Heart left ventricle (tissue), 16 donors: ENCODE results near the gene SSB. TPM values are rescaled to one million over a fixed set of nuclear protein-coding genes. Genes with fewer than 3 reads are reported as not detected.
"Not testable (repeated sequence)": the region's sequence is repeated elsewhere in the genome, so short reads cannot be mapped to it uniquely, and the experiment has no call there.

Source experiments
- ATAC-seq, 4 donors: fragments of 200-7000 bp; cut with Tn5 transposase; one replicate each; pipeline ENCODE4 v1.9.1; 2020 to 2022; ENCODE audit warnings: moderate library complexity in 4 of 4, mild to moderate bottlenecking in 3 of 4, moderate number of reproducible peaks in 1 of 4
- DNase-seq, 5 donors: peaks; one replicate each; pipeline ENCODE4 v3.0.0-alpha.2; 2020
- H3K27ac ChIP-seq, 12 donors: fragments of 200-600 bp; sonication (generic) in 4 of 12; one replicate each; pipeline versions ENCODE4 v1.5.0 to v1.8.0; 2016 to 2022; ENCODE audit warnings: mild to moderate bottlenecking in 2 of 12
- H3K27me3 ChIP-seq, 9 donors: fragments of 200-600 bp; sonication (generic) in 2 of 9; one replicate each; pipeline versions ENCODE4 v1.5.1 to v1.8.0; 2016 to 2022; ENCODE audit warnings: mild to moderate bottlenecking in 3 of 9
- H3K36me3 ChIP-seq, 9 donors: fragments of 200-600 bp; sonication (generic) in 2 of 9; one replicate each; pipeline versions ENCODE4 v1.5.0 to v1.8.0; 2018 to 2022; ENCODE audit warnings: mild to moderate bottlenecking in 2 of 9
- H3K4me1 ChIP-seq, 12 donors: fragments of 200-600 bp; sonication (generic) in 4 of 12; one replicate each; pipeline versions ENCODE4 v1.5.0 to v1.8.0; 2016 to 2022; ENCODE audit warnings: mild to moderate bottlenecking in 3 of 12
- H3K4me3 ChIP-seq, 12 donors: fragments of 200-600 bp; sonication (generic) in 4 of 12; one replicate each; pipeline versions ENCODE4 v1.5.0 to v1.8.0; 2017 to 2022; ENCODE audit warnings: mild to moderate bottlenecking in 9 of 12, moderate library complexity in 4 of 12
- H3K9me3 ChIP-seq, 12 donors: fragments of 200-600 bp; sonication (generic) in 4 of 12; one replicate each; pipeline versions ENCODE4 v1.5.0 to v1.8.0; 2016 to 2022; ENCODE audit warnings: mild to moderate bottlenecking in 1 of 12
- POLR2A ChIP-seq, 2 donors: fragments of 450-650 bp; IDR thresholded peaks; one replicate each; pipeline ENCODE4 v1.6.1; 2017; ENCODE audit warnings: antibody characterized with exemption in 2 of 2, mild to moderate bottlenecking in 2 of 2, moderate library complexity in 2 of 2
- WGBS, 4 donors: extraction: QIAGEN DNeasy Blood & Tissue Kit in 2 of 4; methylation state at CpG; one replicate each; pipeline versions ENCODE4 v1.1.5 to v1.1.7; 2013 to 2018; 5-methylcytosine and 5-hydroxymethylcytosine counted together
- intact Hi-C, 10 donors: fragments of 100-400 bp; cut with DNase I; formaldehyde crosslinking; loops; one replicate each; pipeline versions ENCODE4 v1.11.1 to v1.14.2; 2022
- polyA plus RNA-seq, 2 donors: library from polyadenylated mRNA; stranded (reverse); fragments of 200-250 nt; gene quantifications; one replicate each; pipeline ENCODE4 v1.2.3, GENCODE V29; 2013
- total RNA-seq, 9 donors: library from RNA; depleted of rRNA in 2 of 9; stranded (reverse); fragments of >200 nt in 2 of 9; fragmentation: NEBNext Ultra II Directional in 3 of 9; extraction: Animal tissue kit (Norgen Biotek cat#: 25700) in 3 of 9; gene quantifications; one replicate each; pipeline versions ENCODE4 v1.1.0 to v1.2.4, GENCODE V29; 2016 to 2023
- TF ChIP-seq, protein P1 (sequence below), 12 donors: fragments of 200-600 bp; sonication (generic) in 4 of 12; IDR thresholded peaks; one replicate each; pipeline versions ENCODE4 v1.5.0 to v1.8.0; 2018 to 2022; ENCODE audit warnings: antibody characterized with exemption in 12 of 12, mild to moderate bottlenecking in 5 of 12
- donor health status: ischemic (EF 13 %, LVEDD 7.1; RV severe dilation, severe dysfunction).
- donor health status: healthy with polysubstance abuse.
- donor health status: DM: no; HTN: yes; CAD: no.
- donor health status: DM: no; HTN: no; CAD: no.
- donor health status: ischemic (EF 25% LVEDD 6.9; RV normal size, moderate dysfunction).
- donor health status: ischemic (EF 25% LVEDD 5.7; RV mildly dilated, moderate dysfunction).
- donor health status: healthy.
- donor health status: DM: yes; HTN: yes; CAD: no.
- donor health status: ischemic (EF 35%, LVEDD 5.7; RV mildly dilated, moderate dysfunction).
- donor health status: nonischemic (EF 11% LVEDD 7.7; RV severe dilation, severe dysfunction).
- donor health status: DM: yes; HTN: yes; CAD: no.
- donor health status: PGD.
- donor health status: ischemic (EF 29% LVEDD 5.4; RV normal size, mild dysfunction).
- donor health status: nonischemic (EF 23%, LVEDD 6.1; RV moderate dilation, normal function).

The SSB gene
- total and polyA plus RNA-seq, 11 donors: 37.4 to 94.0 (median 53.9) TPM

DNA sequence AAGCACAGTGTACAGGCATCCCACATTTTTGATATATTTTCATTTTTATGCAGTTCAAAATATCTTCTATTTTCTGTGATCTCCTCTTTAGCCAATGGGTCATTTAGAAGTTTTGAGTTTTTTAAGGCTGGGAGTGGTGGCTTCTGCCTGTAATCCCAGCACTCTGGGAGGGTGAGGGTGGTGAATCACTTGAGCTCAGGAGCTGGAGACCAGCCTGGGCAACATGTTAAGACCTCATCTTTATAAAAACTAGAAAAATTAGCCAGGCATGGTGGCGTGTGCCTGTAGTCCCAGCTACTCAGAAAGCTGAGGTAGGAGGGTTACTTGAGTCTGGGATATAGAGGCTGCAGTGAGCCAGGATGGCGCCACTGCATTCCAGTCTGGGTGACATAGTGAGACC lies 46.3 kb downstream of the SSB start:
- Histone ChIP-seq H3K27me3 (no peaks in the 10 kb centered on the region), H3K27ac (no peak overlapping the region), H3K4me3 (no peak overlapping the region), H3K4me1 (peaks cover 3 to 73% (median 30%) of the 10 kb centered on the region in 12 donors), H3K9me3 (no peaks in the 10 kb centered on the region), H3K36me3 (peaks cover 0 to 9% (median 0%) of the 10 kb centered on the region in 9 donors)
- WGBS, 4 donors: 92 to 98% (median 97%) methylated on average over 2 of the region's 2 CpGs
- ATAC-seq: no peak
- TF ChIP-seq, protein P1, sequence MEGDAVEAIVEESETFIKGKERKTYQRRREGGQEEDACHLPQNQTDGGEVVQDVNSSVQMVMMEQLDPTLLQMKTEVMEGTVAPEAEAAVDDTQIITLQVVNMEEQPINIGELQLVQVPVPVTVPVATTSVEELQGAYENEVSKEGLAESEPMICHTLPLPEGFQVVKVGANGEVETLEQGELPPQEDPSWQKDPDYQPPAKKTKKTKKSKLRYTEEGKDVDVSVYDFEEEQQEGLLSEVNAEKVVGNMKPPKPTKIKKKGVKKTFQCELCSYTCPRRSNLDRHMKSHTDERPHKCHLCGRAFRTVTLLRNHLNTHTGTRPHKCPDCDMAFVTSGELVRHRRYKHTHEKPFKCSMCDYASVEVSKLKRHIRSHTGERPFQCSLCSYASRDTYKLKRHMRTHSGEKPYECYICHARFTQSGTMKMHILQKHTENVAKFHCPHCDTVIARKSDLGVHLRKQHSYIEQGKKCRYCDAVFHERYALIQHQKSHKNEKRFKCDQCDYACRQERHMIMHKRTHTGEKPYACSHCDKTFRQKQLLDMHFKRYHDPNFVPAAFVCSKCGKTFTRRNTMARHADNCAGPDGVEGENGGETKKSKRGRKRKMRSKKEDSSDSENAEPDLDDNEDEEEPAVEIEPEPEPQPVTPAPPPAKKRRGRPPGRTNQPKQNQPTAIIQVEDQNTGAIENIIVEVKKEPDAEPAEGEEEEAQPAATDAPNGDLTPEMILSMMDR (IDR thresholded peaks at IDR 0.05): no peak
- TF ChIP-seq POLR2A (IDR thresholded peaks at IDR 0.05): no peak
- intact Hi-C loops: no loop called here
- no peak for DNase-seq

- DNase-seq (peak in 2 of 5 donors; percentile 33 to 56), ATAC-seq (peak in 2 of 4 donors; percentile 50 to 62)
- intact Hi-C loops, H3K4me3 ChIP-seq, H3K9me3 ChIP-seq, H3K27me3 ChIP-seq, H3K36me3 ChIP-seq: not testable (repeated sequence)
- Histone ChIP-seq H3K4me1 (peaks cover 0 to 49% (median 23%) of the 10 kb centered on the region in 12 donors), H3K27ac (peak overlapping the region in 2 of 12 donors; percentile 8 to 23)
- WGBS, 4 donors: 53 to 73% (median 64%) methylated on average over 8 of the region's 8 CpGs
These were observed 50.5 kb downstream of the SSB start for GRCh38 chr2:169848959-169849693.

DNA sequence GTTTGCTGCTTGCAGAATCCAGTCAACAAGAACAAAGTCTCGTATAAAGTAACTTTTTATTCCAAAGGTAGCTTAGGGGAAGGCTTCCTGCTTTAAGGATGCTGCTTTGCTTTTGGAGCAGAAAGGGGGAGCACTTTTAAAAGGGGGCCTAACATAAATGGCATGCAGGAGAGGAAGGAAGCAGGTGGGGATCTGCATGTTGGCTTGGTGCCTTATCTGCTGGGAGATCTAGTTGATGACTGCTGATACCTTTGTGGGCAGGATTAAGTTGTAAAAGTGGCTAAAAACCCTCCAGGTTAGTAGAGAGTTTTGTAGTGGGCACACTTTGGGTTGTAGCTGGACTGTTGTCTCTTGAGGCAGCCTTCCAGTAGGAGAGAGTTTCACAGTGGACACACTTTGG lies 51.0 kb downstream of the SSB start:
- H3K9me3 ChIP-seq: no peaks in the 10 kb centered on the region
- intact Hi-C loops: no loop called here

DNA sequence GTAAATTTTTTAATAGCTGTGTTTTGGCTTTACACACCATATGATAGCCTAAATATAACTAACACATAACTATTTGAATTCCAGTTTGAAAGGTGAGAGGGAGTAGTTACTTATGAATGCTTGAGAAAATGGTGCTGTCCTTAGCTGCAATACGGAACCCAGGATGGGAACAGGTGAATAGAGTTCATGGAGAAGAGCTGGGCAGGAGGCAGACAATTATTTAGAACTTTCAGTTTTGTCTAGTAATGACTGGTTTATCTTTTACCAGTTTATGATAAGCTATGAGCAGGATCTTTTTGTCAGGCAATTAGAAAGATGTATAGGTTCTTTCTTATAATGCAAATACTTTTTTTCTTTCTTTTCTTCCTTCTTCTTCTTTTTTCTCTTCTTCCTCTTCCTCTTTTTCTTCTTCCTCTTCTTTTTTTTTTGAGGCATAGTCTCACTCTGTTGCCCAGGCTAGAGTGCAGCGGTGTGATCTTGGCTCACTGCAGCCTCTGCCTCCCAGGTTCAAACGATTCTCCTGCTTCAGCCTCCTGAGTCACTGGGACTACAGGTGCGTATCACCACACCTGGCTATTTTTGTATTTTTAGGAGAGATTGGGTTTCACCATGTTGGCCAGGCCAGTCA lies 54.5 kb downstream of the SSB start:
- DNase-seq: no peak
- H3K36me3 ChIP-seq: peaks cover 0 to 7% (median 0%) of the 10 kb centered on the region in 9 donors
- no peaks in the 10 kb centered on the region for H3K9me3 ChIP-seq
- ATAC-seq: no peak
- H3K4me1 ChIP-seq: peaks cover 2 to 39% (median 18%) of the 10 kb centered on the region in 12 donors
- H3K27me3 ChIP-seq: no peaks in the 10 kb centered on the region
- WGBS, 4 donors: 79 to 88% (median 85%) methylated on average over 4 of the region's 4 CpGs
- TF ChIP-seq POLR2A (IDR thresholded peaks at IDR 0.05): no peak
- TF ChIP-seq, protein P1 (IDR thresholded peaks at IDR 0.05): no peak
- H3K27ac ChIP-seq: no peak overlapping the region
- H3K4me3 ChIP-seq: no peak overlapping the region
- intact Hi-C loops: no loop called here

More for the DNA sequence above, 51.0 kb downstream of the SSB start:
- WGBS, 4 donors: 76 to 91% (median 88%) methylated on average over 1 of the region's 1 CpG
- H3K36me3 ChIP-seq: peaks cover 0 to 7% (median 0%) of the 10 kb centered on the region in 9 donors
- no peak overlapping the region for H3K4me3 ChIP-seq
- DNase-seq (no peak), ATAC-seq (peak in 1 of 4 donors; percentile 9)
- no peak overlapping the region for H3K27ac ChIP-seq
- H3K27me3 ChIP-seq: no peaks in the 10 kb centered on the region
- peaks cover 0 to 49% (median 25%) of the 10 kb centered on the region in 12 donors for H3K4me1 ChIP-seq
- TF ChIP-seq POLR2A (IDR thresholded peaks at IDR 0.05): no peak
- TF ChIP-seq, protein P1 (IDR thresholded peaks at IDR 0.05): no peak

- ATAC-seq, H3K9me3 ChIP-seq, DNase-seq, intact Hi-C loops, H3K4me3 ChIP-seq, H3K27me3 ChIP-seq, H3K36me3 ChIP-seq: not testable (repeated sequence)
- peak overlapping the region in 1 of 12 donors; percentile 46 for H3K27ac ChIP-seq
- H3K4me1 ChIP-seq: peaks cover 0 to 22% (median 5%) of the 10 kb centered on the region in 12 donors
- WGBS, 4 donors: 84 to 92% (median 88%) methylated on average over 19 to 39 of the region's 42 CpGs
These were observed 56.9 kb downstream of the SSB start for GRCh38 chr2:169855281-169856258.
